MM.1S (cell line): ENCODE measurements around the gene OBSCN.

Experiments used
- DNase-seq: peaks from one replicate; pipeline ENCODE4 v3.0.0-alpha.2; 2015
- H2AFZ ChIP-seq: fragments of 300-600 bp; sonication (generic); 2 replicates; pipeline ENCODE4 v1.6.0; 2016; ENCODE audit warnings: antibody characterized with exemption, low read length
- H3F3A ChIP-seq: fragments of 300-600 bp; sonication (generic); 2 replicates; pipeline ENCODE4 v1.6.1; 2016; ENCODE audit warnings: mild to moderate bottlenecking, antibody characterized with exemption, low read length, moderate library complexity, mixed read lengths; ENCODE audit not compliant: insufficient read depth
- H3K27ac ChIP-seq: fragments of 300-600 bp; sonication (generic); 2 replicates; pipeline ENCODE4 v1.5.1; 2016; ENCODE audit warnings: mild to moderate bottlenecking, low read length
- H3K27me3 ChIP-seq: fragments of 300-600 bp; sonication (generic); replicated peaks from 2 replicates; pipeline ENCODE4 v1.6.0; 2016; ENCODE audit warnings: low read length; ENCODE audit not compliant: insufficient read depth
- H3K36me3 ChIP-seq: fragments of 300-600 bp; sonication (generic); replicated peaks from 2 replicates; pipeline ENCODE4 v1.6.1; 2016; ENCODE audit warnings: mild to moderate bottlenecking, low read length, mixed read lengths; ENCODE audit not compliant: insufficient read depth
- H3K4me1 ChIP-seq: fragments of 300-600 bp; sonication (generic); 2 replicates; pipeline ENCODE4 v1.6.1; 2016; ENCODE audit warnings: low read length, mixed read lengths
- H3K4me2 ChIP-seq: fragments of 300-600 bp; sonication (generic); 2 replicates; pipeline ENCODE4 v1.6.0; 2016; ENCODE audit warnings: low read depth, low read length
- H3K4me3 ChIP-seq: fragments of 300-600 bp; sonication (generic); 2 replicates; pipeline ENCODE4 v1.5.1; 2016; ENCODE audit warnings: low read length, mixed read lengths
- H3K79me2 ChIP-seq: fragments of 300-600 bp; sonication (generic); 2 replicates; pipeline ENCODE4 v1.6.1; 2016; ENCODE audit warnings: mixed run types, low read length, mixed read lengths
- H3K9ac ChIP-seq: fragments of 300-600 bp; sonication (generic); 2 replicates; pipeline ENCODE4 v1.6.1; 2016; ENCODE audit warnings: low read length, mixed read lengths
- H3K9me2 ChIP-seq: fragments of 300-600 bp; sonication (generic); replicated peaks from 2 replicates; pipeline ENCODE4 v1.6.1; 2016; ENCODE audit warnings: mild to moderate bottlenecking, low read length, mixed read lengths; ENCODE audit not compliant: insufficient read depth
- H3K9me3 ChIP-seq: fragments of 300-600 bp; sonication (generic); replicated peaks from 2 replicates; pipeline ENCODE4 v1.6.1; 2016; ENCODE audit warnings: mild to moderate bottlenecking, low read length, mixed read lengths; ENCODE audit not compliant: insufficient read depth
- H4K20me1 ChIP-seq: fragments of 300-600 bp; sonication (generic); 2 replicates; pipeline ENCODE4 v1.6.1; 2016; ENCODE audit warnings: mild to moderate bottlenecking, low read length, moderate library complexity, mixed read lengths; ENCODE audit not compliant: insufficient read depth
- EZH2 ChIP-seq: fragments of 300-600 bp; sonication (generic); optimal IDR thresholded peaks from 2 replicates; pipeline ENCODE3; 2017; ENCODE audit warnings: low read depth, mild to moderate bottlenecking, antibody characterized with exemption, low read length, mixed read lengths
- EZH2phosphoT487 ChIP-seq: fragments of 300-600 bp; sonication (generic); IDR thresholded peaks from 2 replicates; pipeline ENCODE4 v1.6.1; 2018; ENCODE audit warnings: antibody characterized with exemption, low read length
- TF ChIP-seq, protein P1 (sequence below): fragments of 300-600 bp; sonication (generic); IDR thresholded peaks from 2 replicates; pipeline ENCODE4 v1.5.1; 2016; ENCODE audit warnings: antibody characterized with exemption, low read length, mixed read lengths

Gene OBSCN

DNA sequence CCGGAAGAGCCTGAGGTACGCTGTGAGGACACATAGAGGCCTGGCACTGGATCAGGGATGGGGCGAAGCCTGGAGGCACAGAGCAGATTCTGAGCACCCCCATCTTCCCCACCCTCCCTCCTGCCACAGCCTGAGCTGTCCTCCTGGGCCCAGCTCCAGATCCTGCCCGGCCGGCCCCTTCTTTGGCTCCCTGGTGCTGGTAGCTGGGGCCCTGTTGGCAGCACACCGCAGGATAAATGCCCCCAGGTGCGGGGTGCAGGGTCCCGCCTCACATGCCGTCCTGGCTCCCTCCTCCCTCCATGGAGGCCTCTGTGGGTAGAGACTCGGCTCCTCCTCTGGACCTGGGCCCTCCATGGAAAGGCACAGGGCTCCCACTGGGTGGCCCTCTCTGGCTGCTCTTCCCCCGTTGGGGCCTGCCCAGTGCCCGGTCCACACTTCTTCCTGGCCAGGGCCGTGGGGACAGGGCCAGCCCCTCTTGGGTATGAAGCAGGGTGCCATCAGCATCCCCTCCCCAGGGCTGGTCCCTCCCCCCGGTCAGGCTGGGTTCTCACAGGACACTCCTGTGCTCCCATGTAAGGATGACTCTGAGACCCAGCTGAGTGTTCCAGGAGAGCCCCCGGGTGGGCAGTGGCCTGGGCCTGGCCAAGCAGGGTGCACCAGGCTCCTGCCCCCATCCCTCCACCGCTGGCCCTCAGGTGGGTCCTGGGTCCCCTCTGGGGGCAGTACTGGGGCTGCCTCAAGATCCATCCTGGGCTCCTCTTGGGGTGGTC is 1.1 kb upstream of the OBSCN start:
- Histone ChIP-seq H3K9me2 (no peaks in the 10 kb centered on the region), H3K36me3 (no peaks in the 10 kb centered on the region), H2AFZ (no peak overlapping the region), H3F3A (no peaks in the 10 kb centered on the region), H3K27me3 (no peaks in the 10 kb centered on the region), H3K4me3 (no peak overlapping the region), H3K4me2 (no peak overlapping the region), H3K79me2 (no peaks in the 10 kb centered on the region), H4K20me1 (no peaks in the 10 kb centered on the region), H3K4me1 (peaks cover 12% of the 10 kb centered on the region), H3K9ac (no peak overlapping the region), H3K9me3 (no peaks in the 10 kb centered on the region), H3K27ac (no peak overlapping the region)
- DNase-seq, result no peak
- TF ChIP-seq, protein P1, sequence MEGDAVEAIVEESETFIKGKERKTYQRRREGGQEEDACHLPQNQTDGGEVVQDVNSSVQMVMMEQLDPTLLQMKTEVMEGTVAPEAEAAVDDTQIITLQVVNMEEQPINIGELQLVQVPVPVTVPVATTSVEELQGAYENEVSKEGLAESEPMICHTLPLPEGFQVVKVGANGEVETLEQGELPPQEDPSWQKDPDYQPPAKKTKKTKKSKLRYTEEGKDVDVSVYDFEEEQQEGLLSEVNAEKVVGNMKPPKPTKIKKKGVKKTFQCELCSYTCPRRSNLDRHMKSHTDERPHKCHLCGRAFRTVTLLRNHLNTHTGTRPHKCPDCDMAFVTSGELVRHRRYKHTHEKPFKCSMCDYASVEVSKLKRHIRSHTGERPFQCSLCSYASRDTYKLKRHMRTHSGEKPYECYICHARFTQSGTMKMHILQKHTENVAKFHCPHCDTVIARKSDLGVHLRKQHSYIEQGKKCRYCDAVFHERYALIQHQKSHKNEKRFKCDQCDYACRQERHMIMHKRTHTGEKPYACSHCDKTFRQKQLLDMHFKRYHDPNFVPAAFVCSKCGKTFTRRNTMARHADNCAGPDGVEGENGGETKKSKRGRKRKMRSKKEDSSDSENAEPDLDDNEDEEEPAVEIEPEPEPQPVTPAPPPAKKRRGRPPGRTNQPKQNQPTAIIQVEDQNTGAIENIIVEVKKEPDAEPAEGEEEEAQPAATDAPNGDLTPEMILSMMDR, result no peak
- no peak for TF ChIP-seq EZH2phosphoT487
- no peak for TF ChIP-seq EZH2

DNA sequence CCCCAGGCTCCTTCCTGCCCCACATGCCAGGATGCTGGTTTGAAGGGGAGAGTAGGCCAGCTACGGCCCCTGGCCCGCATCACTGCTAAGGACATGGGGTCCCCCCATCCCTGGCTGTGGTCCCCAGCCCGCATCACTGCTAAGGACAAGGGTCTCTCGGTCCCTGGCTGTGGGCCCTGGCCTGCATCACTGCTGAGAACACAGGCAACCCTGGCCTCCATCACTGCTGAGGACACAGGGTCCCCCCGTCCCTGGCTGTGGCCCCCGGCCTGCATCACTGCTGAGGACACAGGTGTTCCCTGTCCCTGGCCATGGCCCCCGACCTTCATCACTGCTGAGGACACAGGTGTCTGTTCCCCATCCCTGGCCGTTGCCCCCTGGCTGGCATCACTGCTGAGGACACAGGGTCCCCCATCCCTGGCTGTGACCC is 448 bp upstream of the OBSCN start:
- Histone ChIP-seq H4K20me1 (no peaks in the 10 kb centered on the region), H3K79me2 (no peaks in the 10 kb centered on the region), H3K9me2 (no peaks in the 10 kb centered on the region), H3K9me3 (no peaks in the 10 kb centered on the region), H3K36me3 (no peaks in the 10 kb centered on the region), H3K4me3 (no peak overlapping the region), H3F3A (no peaks in the 10 kb centered on the region), H3K9ac (no peak overlapping the region), H3K27ac (no peak overlapping the region), H3K4me1 (peaks cover 12% of the 10 kb centered on the region), H3K27me3 (no peaks in the 10 kb centered on the region), H2AFZ (no peak overlapping the region), H3K4me2 (0 out of 2 replicates have a peak overlapping the region, but pooled peaks have one; percentile 10)
- TF ChIP-seq EZH2phosphoT487 (no peak), EZH2 (no peak)
- TF ChIP-seq, protein P1, result no peak
- DNase-seq, result no peak

DNA sequence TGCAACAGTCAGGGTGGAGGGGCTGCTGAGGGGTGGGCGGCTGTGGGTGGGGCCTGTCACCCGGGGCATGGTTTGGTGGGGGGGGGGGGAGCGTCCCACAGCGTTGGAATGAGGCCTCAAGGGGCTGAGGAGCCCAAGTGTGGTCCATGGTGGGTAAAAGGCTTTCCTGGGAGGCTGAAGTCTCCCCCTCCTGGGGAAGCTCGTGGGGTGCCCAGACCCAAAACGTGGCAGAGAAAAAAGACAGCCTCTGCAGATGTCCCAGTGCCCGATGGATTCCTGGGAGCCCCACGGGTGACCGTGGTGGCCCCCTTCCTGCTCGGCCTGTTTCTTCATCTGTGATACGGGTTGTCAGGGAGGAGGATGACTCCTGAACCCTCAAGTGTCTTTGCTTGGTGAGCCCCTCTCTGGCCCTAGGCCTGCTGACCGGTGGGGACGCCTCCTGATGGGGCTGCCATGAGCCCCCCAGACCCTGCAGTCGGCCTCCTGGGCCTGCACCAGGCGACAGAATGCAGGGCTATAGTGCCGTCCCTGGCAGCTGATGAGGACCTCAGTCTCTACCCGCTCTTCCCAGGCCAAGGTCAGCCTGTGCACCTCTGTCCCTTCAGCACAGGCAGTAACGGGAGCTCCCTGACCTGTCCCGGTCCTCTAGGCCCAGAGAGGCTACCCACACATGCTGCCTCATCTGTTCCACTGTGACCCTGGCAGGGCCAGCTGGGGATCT is 1.1 kb downstream of the OBSCN start:
- Histone ChIP-seq H3K27ac (no peak overlapping the region), H3K4me3 (no peak overlapping the region), H4K20me1 (no peaks in the 10 kb centered on the region), H2AFZ (no peak overlapping the region), H3K9ac (no peak overlapping the region), H3K9me3 (no peaks in the 10 kb centered on the region), H3K4me1 (peaks cover 15% of the 10 kb centered on the region), H3K27me3 (peaks cover under 1% of the 10 kb centered on the region; the same call in 1 of the 2 replicates), H3F3A (no peaks in the 10 kb centered on the region), H3K4me2 (no peak overlapping the region), H3K36me3 (no peaks in the 10 kb centered on the region), H3K79me2 (no peaks in the 10 kb centered on the region), H3K9me2 (no peaks in the 10 kb centered on the region)
- DNase-seq, result no peak
- TF ChIP-seq EZH2phosphoT487, result no peak
- no peak for TF ChIP-seq EZH2
- TF ChIP-seq, protein P1, result no peak
